ENCODE measurements around the gene CDHR3. TPM values are rescaled to one million over a fixed set of nuclear protein-coding genes. Genes with fewer than 3 reads are reported as not detected.

The CDHR3 gene
- total RNA-seq, 1 experiment from 2014 or later: 8.7 TPM

- Histone ChIP-seq H3K4me3 (no peak overlapping the region), H3K9me3 (ENCODE audit: insufficient read depth, low read depth) (no peaks in the 10 kb centered on the region), H3K4me1 (replicated peaks; ENCODE audit: insufficient read depth) (no peaks in the 10 kb centered on the region), H3K4me2 (no peak overlapping the region), H3K27me3 (ENCODE audit: insufficient read depth, low read depth) (no peaks in the 10 kb centered on the region), H3K27ac (no peak overlapping the region), H2AFZ (no peak overlapping the region), H3F3A (ENCODE audit: insufficient read depth, low read depth) (no peaks in the 10 kb centered on the region), H4K20me1 (ENCODE audit: insufficient read depth) (no peaks in the 10 kb centered on the region), H3K36me3 (ENCODE audit: low read depth) (no peaks in the 10 kb centered on the region), H3K9me2 (ENCODE audit: insufficient read depth) (no peaks in the 10 kb centered on the region), H3K79me2 (ENCODE audit: low read depth) (no peaks in the 10 kb centered on the region)
- no TSS peak for BruUV-seq (replicated peaks)
- no peak for TF ChIP-seq EZH2 (IDR thresholded peaks at IDR 0.05; ENCODE audit: low read depth)
- TF ChIP-seq CTCF (conservative IDR thresholded peaks at IDR 0.05): no peak
- intact Hi-C loops (cut with micrococcal nuclease; ENCODE audit: unreplicated experiment): no loop called here
- DNase-seq: no peak
- ChIA-PET POLR2A (ENCODE audit: unreplicated experiment) (interaction anchor here (0.7 kb wide), 1 partner anchor 11 kb away, joined by 5 read pairs; no protein-coding TSS in a partner anchor), CTCF (no interaction called here)
Measured at GRCh38 chr7:105976868-105977267, 13.8 kb downstream of the CDHR3 start.

GRCh38 chr7:105978035-105978434 is 15.0 kb downstream of the CDHR3 start:
- H2AFZ ChIP-seq: no peak overlapping the region
- H3K4me2 ChIP-seq: no peak overlapping the region
- no peaks in the 10 kb centered on the region for H3K9me3 ChIP-seq (ENCODE audit: insufficient read depth, low read depth)
- BruUV-seq (replicated peaks): no TSS peak
- no peak for DNase-seq
- ChIA-PET CTCF (no interaction called here), POLR2A (ENCODE audit: unreplicated experiment) (no interaction called here)
- no peaks in the 10 kb centered on the region for H3K9me2 ChIP-seq (ENCODE audit: insufficient read depth)
- no peaks in the 10 kb centered on the region for H3K79me2 ChIP-seq (ENCODE audit: low read depth)
- no peaks in the 10 kb centered on the region for H3F3A ChIP-seq (ENCODE audit: insufficient read depth, low read depth)
- no peak overlapping the region for H3K4me3 ChIP-seq
- H3K27ac ChIP-seq: no peak overlapping the region
- H3K27me3 ChIP-seq (ENCODE audit: insufficient read depth, low read depth): no peaks in the 10 kb centered on the region
- H3K36me3 ChIP-seq (ENCODE audit: low read depth): no peaks in the 10 kb centered on the region
- intact Hi-C loops (cut with micrococcal nuclease; ENCODE audit: unreplicated experiment): no loop called here
- H4K20me1 ChIP-seq (ENCODE audit: insufficient read depth): no peaks in the 10 kb centered on the region
- TF ChIP-seq CTCF (conservative IDR thresholded peaks at IDR 0.05) (no peak), EZH2 (IDR thresholded peaks at IDR 0.05; ENCODE audit: low read depth) (no peak)
- H3K4me1 ChIP-seq (replicated peaks; ENCODE audit: insufficient read depth): no peaks in the 10 kb centered on the region

GRCh38 chr7:105978974-105979373 is 15.9 kb downstream of the CDHR3 start:
- no peaks in the 10 kb centered on the region for H3K9me3 ChIP-seq (ENCODE audit: insufficient read depth, low read depth)
- intact Hi-C loops (cut with micrococcal nuclease; ENCODE audit: unreplicated experiment): no loop called here
- no TSS peak for BruUV-seq (replicated peaks)
- H3K4me3 ChIP-seq: no peak overlapping the region
- no peak overlapping the region for H2AFZ ChIP-seq
- TF ChIP-seq CTCF (conservative IDR thresholded peaks at IDR 0.05) (no peak), EZH2 (IDR thresholded peaks at IDR 0.05; ENCODE audit: low read depth) (no peak)
- no peaks in the 10 kb centered on the region for H3K4me1 ChIP-seq (replicated peaks; ENCODE audit: insufficient read depth)
- no peak for DNase-seq
- POLR2A ChIA-PET (ENCODE audit: unreplicated experiment): no interaction called here
- no peak overlapping the region for H3K27ac ChIP-seq
- H3K36me3 ChIP-seq (ENCODE audit: low read depth): no peaks in the 10 kb centered on the region
- H3K9me2 ChIP-seq (ENCODE audit: insufficient read depth): no peaks in the 10 kb centered on the region
- no peaks in the 10 kb centered on the region for H3F3A ChIP-seq (ENCODE audit: insufficient read depth, low read depth)
- H3K79me2 ChIP-seq (ENCODE audit: low read depth): no peaks in the 10 kb centered on the region
- no peaks in the 10 kb centered on the region for H4K20me1 ChIP-seq (ENCODE audit: insufficient read depth)
- CTCF ChIA-PET: no interaction called here
- H3K4me2 ChIP-seq: no peak overlapping the region
- H3K27me3 ChIP-seq (ENCODE audit: insufficient read depth, low read depth): no peaks in the 10 kb centered on the region
